H1 (cell line): Measurements from ENCODE around the gene BDKRB1. TPM values are rescaled to one million over a fixed set of nuclear protein-coding genes. Genes with fewer than 3 reads are reported as not detected.

ENCODE experiments used
- CTCF ChIA-PET: fragments of 300-600 bp; sonication (Branson Sonifier 250); formaldehyde crosslinking; loops from one replicate; lab custom pipeline; 2021; ENCODE audit not compliant: partially characterized antibody; lab: Charles Lee
- POLR2A ChIA-PET: fragments of 300-600 bp; sonication (Branson Sonifier 250); formaldehyde crosslinking; loops from one replicate; lab custom pipeline; 2021; ENCODE audit warnings: inconsistent platforms; ENCODE audit not compliant: partially characterized antibody; lab: Charles Lee
- DNase-seq, 2 experiments: peaks; one replicate each; pipeline versions ENCODE4 v3.0.0 to v3.0.0-alpha.2; 2010 to 2022; ENCODE audit warnings: low spot score in 2 of 2, low read depth in 1 of 2, mixed read lengths in 1 of 2
- FAIRE-seq: peaks from 2 replicates; lab custom pipeline; 2011; peaks lifted over from hg19 to GRCh38; lab: Jason Lieb, UNC
- H2AFZ ChIP-seq: 2 replicates; pipeline ENCODE4 v1.8.1; 2012; ENCODE audit warnings: low read length, inconsistent platforms
- H2AK5ac ChIP-seq: 2 replicates; pipeline ENCODE4 v1.6.1; 2013; ENCODE audit warnings: low read depth, low read length
- H2BK120ac ChIP-seq: replicated peaks from 2 replicates; pipeline ENCODE3; 2013; ENCODE audit warnings: low read depth, low read length, inconsistent platforms
- H2BK12ac ChIP-seq: 2 replicates; pipeline ENCODE4 v1.6.1; 2013; ENCODE audit warnings: low read depth, low read length
- H2BK15ac ChIP-seq: 2 replicates; pipeline ENCODE4 v1.6.1; 2013; ENCODE audit warnings: low read length
- H2BK20ac ChIP-seq: 2 replicates; pipeline ENCODE4 v1.6.1; 2013; ENCODE audit warnings: low read length
- H2BK5ac ChIP-seq: 2 replicates; pipeline ENCODE4 v1.6.1; 2013; ENCODE audit warnings: low read depth, low read length
- H3K14ac ChIP-seq: 2 replicates; pipeline ENCODE4 v1.6.1; 2013; ENCODE audit warnings: inconsistent platforms; ENCODE audit not compliant: insufficient read length
- H3K18ac ChIP-seq: 2 replicates; pipeline ENCODE4 v1.6.1; 2013; ENCODE audit warnings: low read length; ENCODE audit errors: extremely low read depth
- H3K23ac ChIP-seq: 2 replicates; pipeline ENCODE4 v1.6.1; 2013; ENCODE audit warnings: inconsistent platforms; ENCODE audit not compliant: insufficient read length
- H3K23me2 ChIP-seq: 2 replicates; pipeline ENCODE4 v1.6.1; 2013; ENCODE audit warnings: low read depth, low read length
- H3K27ac ChIP-seq: 2 replicates; pipeline ENCODE4 v1.6.1; 2011; ENCODE audit warnings: low read depth, low read length, inconsistent platforms
- H3K27me3 ChIP-seq, 4 experiments: replicated peaks in 1 of 4; 1 replicate in 1 of 4; 2 replicates in 3 of 4; pipeline versions ENCODE4 v1.6.1 to v1.8.1; 2011 to 2013; ENCODE audit warnings: low read length in 3 of 4, mild to moderate bottlenecking in 3 of 4, inconsistent platforms in 2 of 4, mixed read lengths in 2 of 4, moderate library complexity in 1 of 4; ENCODE audit not compliant: control insufficient read depth in 3 of 4, insufficient read depth in 3 of 4; ENCODE audit errors: extremely low read depth in 1 of 4
- H3K36me3 ChIP-seq, 4 experiments: 2 replicates each; pipeline versions ENCODE4 v1.6.1 to v1.8.1; 2011 to 2013; ENCODE audit warnings: mild to moderate bottlenecking in 4 of 4, low read length in 3 of 4, moderate library complexity in 2 of 4, control low read depth in 1 of 4, inconsistent platforms in 1 of 4; ENCODE audit not compliant: insufficient read depth in 4 of 4, control insufficient read depth in 2 of 4
- H3K4ac ChIP-seq: replicated peaks from 2 replicates; pipeline ENCODE3; 2013; ENCODE audit warnings: low read length, low read depth, mixed read lengths, inconsistent platforms; ENCODE audit not compliant: insufficient read length
- H3K4me1 ChIP-seq, 4 experiments: replicated peaks in 1 of 4; 1 replicate in 1 of 4; 2 replicates in 3 of 4; pipeline versions ENCODE4 v1.6.1 to v1.8.1; 2011 to 2013; ENCODE audit warnings: low read length in 3 of 4, inconsistent platforms in 2 of 4, mixed read lengths in 1 of 4; ENCODE audit not compliant: insufficient read depth in 4 of 4, control insufficient read depth in 3 of 4
- H3K4me2 ChIP-seq, 2 experiments: 2 replicates each; pipeline versions ENCODE4 v1.6.1 to v1.8.1; 2011 to 2013; ENCODE audit warnings: low read depth in 2 of 2, low read length in 2 of 2, control low read depth in 1 of 2, inconsistent platforms in 1 of 2, mild to moderate bottlenecking in 1 of 2; ENCODE audit not compliant: insufficient read depth in 1 of 2
- H3K4me3 ChIP-seq, 4 experiments: fragments of 200-600, 300-600 bp in 1 of 4; sonication (generic), shearing (Covaris generic), sonication (Bioruptor Twin) in 1 of 4; 2 replicates each; pipeline versions ENCODE4 v1.5.1 to v1.8.1; 2011 to 2016; ENCODE audit warnings: low read length in 4 of 4, low read depth in 3 of 4, control low read depth in 2 of 4, inconsistent platforms in 2 of 4, mild to moderate bottlenecking in 2 of 4, mixed read lengths in 1 of 4, moderate library complexity in 1 of 4; ENCODE audit not compliant: insufficient read depth in 2 of 4; ENCODE audit errors: extremely low read depth in 1 of 4
- H3K56ac ChIP-seq: replicated peaks from 2 replicates; pipeline ENCODE3; 2013; ENCODE audit warnings: low read depth, mild to moderate bottlenecking, mixed read lengths, low read length, inconsistent platforms; ENCODE audit not compliant: insufficient read length
- H3K79me1 ChIP-seq: 2 replicates; pipeline ENCODE4 v1.6.1; 2013; ENCODE audit warnings: low read depth, low read length, control low read depth
- H3K79me2 ChIP-seq, 2 experiments: 2 replicates each; pipeline versions ENCODE4 v1.6.1 to v1.8.1; 2012 to 2013; ENCODE audit warnings: low read length in 2 of 2, mild to moderate bottlenecking in 2 of 2, inconsistent platforms in 1 of 2; ENCODE audit not compliant: insufficient read depth in 2 of 2, control insufficient read depth in 1 of 2
- H3K9ac ChIP-seq, 4 experiments: replicated peaks in 1 of 4; 1 replicate in 1 of 4; 2 replicates in 3 of 4; pipeline versions ENCODE4 v1.6.1 to v1.8.1; 2011 to 2013; ENCODE audit warnings: low read depth in 3 of 4, low read length in 3 of 4, control low read depth in 2 of 4, mild to moderate bottlenecking in 2 of 4, moderate library complexity in 2 of 4, inconsistent platforms in 1 of 4; ENCODE audit errors: extremely low read depth in 1 of 4
- H3K9me3 ChIP-seq, 2 experiments: 2 replicates each; pipeline versions ENCODE4 v1.6.1 to v1.8.1; 2012 to 2013; ENCODE audit warnings: mild to moderate bottlenecking in 2 of 2, moderate library complexity in 2 of 2, control low read depth in 1 of 2, inconsistent platforms in 1 of 2, low read depth in 1 of 2, low read length in 1 of 2, mixed read lengths in 1 of 2; ENCODE audit not compliant: insufficient read depth in 2 of 2
- H4K20me1 ChIP-seq, 2 experiments: replicated peaks in 1 of 2; 2 replicates each; pipeline versions ENCODE3 to v1.8.1; 2011 to 2013; ENCODE audit warnings: inconsistent platforms in 2 of 2, low read length in 2 of 2, mild to moderate bottlenecking in 1 of 2; ENCODE audit not compliant: insufficient read depth in 2 of 2, control insufficient read depth in 1 of 2
- H4K5ac ChIP-seq: 2 replicates; pipeline ENCODE4 v1.6.1; 2013; ENCODE audit warnings: low read length, low read depth, mixed read lengths, inconsistent platforms; ENCODE audit not compliant: insufficient read length
- H4K8ac ChIP-seq: 2 replicates; pipeline ENCODE4 v1.8.0; 2013; ENCODE audit warnings: mild to moderate bottlenecking, moderate library complexity, low read length, inconsistent platforms; ENCODE audit not compliant: insufficient read depth; ENCODE audit errors: extremely low read depth
- H4K91ac ChIP-seq: replicated peaks from 2 replicates; pipeline ENCODE3; 2013; ENCODE audit warnings: low read length, mixed read lengths, inconsistent platforms; ENCODE audit not compliant: insufficient read length
- CBX8 ChIP-seq: fragments of 300-800, 300-1000 bp; sonication (generic); IDR thresholded peaks from 2 replicates; pipeline ENCODE4 v1.7.1; 2016; ENCODE audit warnings: low read depth, low read length, borderline replicate concordance
- CTCF ChIP-seq, 3 experiments: IDR thresholded peaks; 1 replicate in 2 of 3; 2 replicates in 1 of 3; pipeline versions ENCODE4 v1.5.1 to v1.6.1; 2011; ENCODE audit warnings: low read length in 3 of 3, mild to moderate bottlenecking in 3 of 3, inconsistent platforms in 2 of 3, low read depth in 1 of 3, moderate library complexity in 1 of 3; ENCODE audit not compliant: insufficient read depth in 1 of 3; ENCODE audit errors: control extremely low read depth in 1 of 3
- HDAC2 ChIP-seq, 2 experiments: fragments of 300-600 bp in 1 of 2; sonication (generic) in 1 of 2; IDR thresholded peaks; 2 replicates each; pipeline ENCODE4 v1.6.1; 2011 to 2012; ENCODE audit warnings: low read depth in 2 of 2, low read length in 2 of 2, mild to moderate bottlenecking in 2 of 2, moderate library complexity in 2 of 2, borderline replicate concordance in 1 of 2, inconsistent platforms in 1 of 2
- JUN ChIP-seq: IDR thresholded peaks from 2 replicates; pipeline ENCODE4 v1.6.1; 2011; ENCODE audit warnings: low read depth, mild to moderate bottlenecking, improper control_type of control experiment, low read length
- PHF8 ChIP-seq: fragments of 200-600 bp; sonication (generic); conservative IDR thresholded peaks from 2 replicates; pipeline ENCODE4 v1.7.1; 2012; ENCODE audit warnings: low read depth, mild to moderate bottlenecking, inconsistent platforms, low read length, moderate library complexity
- SIRT6 ChIP-seq: IDR thresholded peaks from one replicate; pipeline ENCODE4 v1.7.1; 2012; ENCODE audit warnings: low read length, inconsistent platforms
- TEAD4 ChIP-seq: IDR thresholded peaks from 2 replicates; pipeline ENCODE4 v1.6.1; 2012; ENCODE audit warnings: low read depth, low read length, inconsistent platforms, mixed read lengths
- USF2 ChIP-seq: IDR thresholded peaks from 2 replicates; pipeline ENCODE4 v1.6.1; 2011; ENCODE audit warnings: low read length, improper control_type of control experiment
- YY1 ChIP-seq: IDR thresholded peaks from 2 replicates; pipeline ENCODE4 v1.6.1; 2011; ENCODE audit warnings: low read depth, mild to moderate bottlenecking, low read length
- ZNF274 ChIP-seq: IDR thresholded peaks from 2 replicates; pipeline ENCODE4 v1.7.0; 2012; ENCODE audit warnings: low read length, borderline replicate concordance; ENCODE audit errors: extremely low read depth
- WGBS, 2 experiments: shearing (Covaris generic) in 1 of 2; methylation state at CpG; one replicate each; pipeline versions ENCODE4 v1.1.6 to v1.1.7; 2013 to 2015; ENCODE audit warnings: low lambda C conversion rate in 2 of 2, mixed read lengths in 2 of 2, inconsistent platforms in 1 of 2, low coverage in 1 of 2, missing lambda C conversion rate in 1 of 2; ENCODE audit not compliant: insufficient replicate concordance in 2 of 2, insufficient coverage in 1 of 2, insufficient read length in 1 of 2; ENCODE audit errors: extremely low coverage in 1 of 2, missing lambda C conversion rate in 1 of 2; 5-methylcytosine and 5-hydroxymethylcytosine counted together
- polyA plus RNA-seq, 7 experiments: library from polyadenylated mRNA; depleted of rRNA in 3 of 7; stranded (reverse) in 5 of 7; unstranded in 2 of 7; fragments of >200 nt in 5 of 7; fragments of 200-250 nt in 2 of 7; gene quantifications; 1 replicate in 5 of 7; 2 replicates in 1 of 7; 4 replicates in 1 of 7; pipeline versions ENCODE4 v1.2.1 to v1.2.3, GENCODE V29; 2011 to 2013; ENCODE audit warnings: missing spikeins in 2 of 7, mixed read lengths in 2 of 7
- total RNA-seq: library from RNA; stranded (reverse); fragmentation: NEBNext Ultra II Directional; extraction: Animal tissue kit (Norgen Biotek cat#: 25700); gene quantifications from 2 replicates; pipeline ENCODE4 v1.2.1, GENCODE V29; 2021

The BDKRB1 gene
- total and polyA plus RNA-seq, 2 of the 8 experiments (the other 6 are each of a cell fraction or from before 2014, with no cell fraction given), result 0.27 TPM; not detected in 1

- Histone ChIP-seq H3K27me3 (no peaks in the 10 kb centered on the region), H3K23ac (no peak overlapping the region), H4K20me1 (no peaks in the 10 kb centered on the region), H4K5ac (no peak overlapping the region), H2BK5ac (no peak overlapping the region), H2BK120ac (no peak overlapping the region), H2BK12ac (no peak overlapping the region), H3K9ac (no peak overlapping the region), H3K4me3 (no peak overlapping the region), H4K91ac (no peak overlapping the region)
- TF ChIP-seq SIRT6 (no peak), CTCF (IDR thresholded peaks at IDR 0.05; ENCODE audit: control extremely low read depth in 1 of 3, insufficient read depth in 1 of 3, low read depth in 1 of 3, low read length in 3 of 3) (no peak), YY1 (no peak), JUN (no peak), PHF8 (no peak), ZNF274 (no peak), TEAD4 (no peak), HDAC2 (IDR thresholded peaks at IDR 0.05; ENCODE audit: borderline replicate concordance in 1 of 2, low read depth in 2 of 2, low read length in 2 of 2) (no peak), USF2 (no peak), CBX8 (no peak)
- TF ChIP-seq, all 59 proteins: peak for 0
- H3K23me2 ChIP-seq, result no peaks in the 10 kb centered on the region
- H3K4me2 ChIP-seq, result no peak overlapping the region
- H3K27ac ChIP-seq, result no peak overlapping the region
- H3K4ac ChIP-seq, result no peak overlapping the region
- POLR2A ChIA-PET, result no interaction called here
- FAIRE-seq, result no peak
- H3K9me3 ChIP-seq, result peaks cover 0 to 6% of the 10 kb centered on the region in 2 experiments; a peak in 2 of 4 replicates
- no peak overlapping the region for H2BK15ac ChIP-seq
- WGBS, 2 experiments, result 87% methylated on average over 11 of the region's 11 CpGs; no CpG with 5 or more reads in 1 of the 2 experiments
- no peak overlapping the region for H2AFZ ChIP-seq
- H2AK5ac ChIP-seq, result no peak overlapping the region
- H3K4me1 ChIP-seq, result peaks cover 0 to 4% (median 2%) of the 10 kb centered on the region in 4 experiments; a peak in 3 of 7 replicates
- no peak overlapping the region for H3K56ac ChIP-seq
- CTCF ChIA-PET, result interaction anchor here (1.4 to 6.0 kb wide), 3 partner anchors 11 to 153 kb away, joined by 4 to 23 read pairs (median 6); no protein-coding TSS in a partner anchor
- no peaks in the 10 kb centered on the region for H3K36me3 ChIP-seq
- H4K8ac ChIP-seq, result no peak overlapping the region
- H3K79me1 ChIP-seq, result no peaks in the 10 kb centered on the region
- no peak for DNase-seq
- no peak overlapping the region for H3K18ac ChIP-seq
- no peaks in the 10 kb centered on the region for H3K79me2 ChIP-seq
- no peak overlapping the region for H2BK20ac ChIP-seq
- no peak overlapping the region for H3K14ac ChIP-seq
These were observed 1.3 kb upstream of the BDKRB1 start for GRCh38 chr14:96254687-96255086.
